Tibial nerve (tissue), 3 donors: ENCODE measurements around the gene ARHGEF16.

Experiments
- POLR2A ChIP-seq, 2 donors: fragments of 450-650 bp; IDR thresholded peaks; one replicate each; pipeline ENCODE4 v1.6.1; 2017; ENCODE audit warnings: antibody characterized with exemption in 2 of 2, mild to moderate bottlenecking in 2 of 2, moderate library complexity in 2 of 2
- TF ChIP-seq, protein P1 (sequence below), 5 experiments: fragments of 200-600 bp in 3 of 5; fragments of 450-650 bp in 2 of 5; sonication (generic) in 3 of 5; IDR thresholded peaks; one replicate each; pipeline ENCODE4 v1.5.1; 2016 to 2019; ENCODE audit warnings: antibody characterized with exemption in 5 of 5, mild to moderate bottlenecking in 3 of 5, moderate library complexity in 2 of 5

DNA sequence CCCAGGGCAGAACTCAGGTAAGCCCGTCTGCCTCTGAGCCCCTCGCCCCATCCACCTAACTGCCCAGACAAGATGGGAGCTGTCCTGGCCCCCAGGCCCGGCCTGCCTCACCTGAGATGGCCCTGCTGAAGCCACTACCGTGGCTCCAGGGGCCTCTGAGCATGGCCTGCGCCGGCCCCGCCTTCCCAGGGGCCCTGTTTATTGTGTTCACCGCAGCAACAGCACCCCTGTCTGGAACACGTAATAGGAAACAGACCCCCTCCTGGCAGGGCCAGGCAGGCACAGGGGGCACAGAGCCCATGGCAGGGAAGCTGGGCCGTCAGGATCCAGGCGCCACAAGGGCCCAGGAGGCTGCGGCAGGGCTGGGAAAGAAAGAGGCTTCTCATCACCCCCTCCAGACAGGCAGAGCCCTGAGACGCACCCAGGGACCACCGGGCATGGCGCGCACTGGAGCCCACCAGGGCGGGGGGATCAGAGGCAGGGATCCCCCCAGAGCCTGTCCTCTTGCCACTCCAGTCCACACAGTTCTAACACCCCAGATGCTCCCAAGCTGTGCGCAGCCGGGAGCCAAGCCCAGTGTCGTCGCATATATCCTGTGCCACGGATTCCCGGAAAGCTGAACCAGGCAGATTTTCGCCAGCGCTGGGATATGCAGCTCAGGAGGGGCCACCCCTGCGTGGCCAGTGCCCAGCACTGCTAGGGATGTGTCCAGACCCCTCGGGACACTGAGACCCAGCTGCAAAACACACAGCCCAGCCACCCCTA, 62.6 kb downstream of the ARHGEF16 start:
- TF ChIP-seq POLR2A (IDR thresholded peaks at IDR 0.05) = no peak
- TF ChIP-seq, protein P1, sequence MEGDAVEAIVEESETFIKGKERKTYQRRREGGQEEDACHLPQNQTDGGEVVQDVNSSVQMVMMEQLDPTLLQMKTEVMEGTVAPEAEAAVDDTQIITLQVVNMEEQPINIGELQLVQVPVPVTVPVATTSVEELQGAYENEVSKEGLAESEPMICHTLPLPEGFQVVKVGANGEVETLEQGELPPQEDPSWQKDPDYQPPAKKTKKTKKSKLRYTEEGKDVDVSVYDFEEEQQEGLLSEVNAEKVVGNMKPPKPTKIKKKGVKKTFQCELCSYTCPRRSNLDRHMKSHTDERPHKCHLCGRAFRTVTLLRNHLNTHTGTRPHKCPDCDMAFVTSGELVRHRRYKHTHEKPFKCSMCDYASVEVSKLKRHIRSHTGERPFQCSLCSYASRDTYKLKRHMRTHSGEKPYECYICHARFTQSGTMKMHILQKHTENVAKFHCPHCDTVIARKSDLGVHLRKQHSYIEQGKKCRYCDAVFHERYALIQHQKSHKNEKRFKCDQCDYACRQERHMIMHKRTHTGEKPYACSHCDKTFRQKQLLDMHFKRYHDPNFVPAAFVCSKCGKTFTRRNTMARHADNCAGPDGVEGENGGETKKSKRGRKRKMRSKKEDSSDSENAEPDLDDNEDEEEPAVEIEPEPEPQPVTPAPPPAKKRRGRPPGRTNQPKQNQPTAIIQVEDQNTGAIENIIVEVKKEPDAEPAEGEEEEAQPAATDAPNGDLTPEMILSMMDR (IDR thresholded peaks at IDR 0.05) = no peak
